IMR-90 (cell line): ENCODE results near the gene GMPPB. TPM values are rescaled to one million over a fixed set of nuclear protein-coding genes. Genes with fewer than 3 reads are reported as not detected.

ENCODE experiments used
- ATAC-seq: fragments of 200-7000 bp; cut with Tn5 transposase; 2 replicates; pipeline ENCODE4 v1.9.1; 2020; ENCODE audit warnings: low read depth, mild to moderate bottlenecking, moderate library complexity
- BruUV-seq: library from RNA; stranded (reverse); fragments of 400-500 nt; replicated peaks from 2 replicates; lab custom pipeline; 2021; lab: Mats Ljungman, UMichigan
- CTCF ChIA-PET: fragments of 300-600 bp; formaldehyde crosslinking; extraction: SDS; loops from one replicate; lab custom pipeline; 2021; ENCODE audit warnings: antibody characterized with exemption; lab: Yijun Ruan, JAX
- POLR2A ChIA-PET: fragments of 300-600 bp; sonication (Branson Sonifier 250); formaldehyde crosslinking; loops from one replicate; lab custom pipeline; 2022; ENCODE audit warnings: antibody characterized with exemption; ENCODE audit not compliant: unreplicated experiment; lab: Charles Lee
- DNase-seq: peaks from one replicate; pipeline ENCODE4 v3.0.0; 2013
- H2AFZ ChIP-seq: replicated peaks from 2 replicates; pipeline ENCODE3; 2013; ENCODE audit warnings: low read length, mild to moderate bottlenecking; ENCODE audit not compliant: poor library complexity
- H2AK5ac ChIP-seq: 2 replicates; pipeline ENCODE4 v1.6.1; 2013; ENCODE audit warnings: low read depth, low read length, inconsistent platforms
- H2AK9ac ChIP-seq: replicated peaks from 2 replicates; pipeline ENCODE3; 2013; ENCODE audit warnings: mild to moderate bottlenecking, low read depth, low read length, moderate library complexity; ENCODE audit not compliant: poor library complexity
- H2BK120ac ChIP-seq: 2 replicates; pipeline ENCODE4 v1.6.1; 2013; ENCODE audit warnings: low read depth, low read length, inconsistent platforms
- H2BK15ac ChIP-seq: 3 replicates; pipeline ENCODE4 v1.6.1; 2013; ENCODE audit warnings: low read depth, low read length, inconsistent platforms
- H2BK20ac ChIP-seq: 2 replicates; pipeline ENCODE4 v1.6.1; 2013; ENCODE audit warnings: low read depth, mild to moderate bottlenecking, inconsistent platforms, low read length, moderate library complexity
- H2BK5ac ChIP-seq: 2 replicates; pipeline ENCODE4 v1.6.1; 2013; ENCODE audit warnings: mild to moderate bottlenecking, low read depth, low read length, inconsistent platforms; ENCODE audit not compliant: poor library complexity, severe bottlenecking
- H3K14ac ChIP-seq: replicated peaks from 2 replicates; pipeline ENCODE4 v1.6.1; 2013; ENCODE audit warnings: low read depth, low read length, inconsistent platforms
- H3K18ac ChIP-seq: 2 replicates; pipeline ENCODE4 v1.6.1; 2013; ENCODE audit warnings: low read depth, low read length, control low read depth
- H3K23ac ChIP-seq: 2 replicates; pipeline ENCODE4 v1.6.1; 2013; ENCODE audit warnings: low read depth, low read length, inconsistent platforms
- H3K27ac ChIP-seq: 2 replicates; pipeline ENCODE4 v1.5.1; 2013; ENCODE audit warnings: mild to moderate bottlenecking, control low read depth, low read length; ENCODE audit not compliant: insufficient read depth
- H3K27me3 ChIP-seq: 2 replicates; pipeline ENCODE4 v1.6.1; 2013; ENCODE audit warnings: low read length; ENCODE audit not compliant: control insufficient read depth, insufficient read depth
- H3K36me3 ChIP-seq: 2 replicates; pipeline ENCODE4 v1.6.1; 2013; ENCODE audit warnings: low read length, mixed read lengths; ENCODE audit not compliant: control insufficient read depth, insufficient read depth
- H3K4ac ChIP-seq: 2 replicates; pipeline ENCODE4 v1.6.1; 2013; ENCODE audit warnings: low read depth, low read length, inconsistent platforms
- H3K4me1 ChIP-seq: 2 replicates; pipeline ENCODE4 v1.6.1; 2013; ENCODE audit warnings: low read length, mixed read lengths; ENCODE audit not compliant: control insufficient read depth, insufficient read depth
- H3K4me2 ChIP-seq: 2 replicates; pipeline ENCODE4 v1.6.1; 2013; ENCODE audit warnings: low read depth, mild to moderate bottlenecking, control low read depth, low read length, moderate library complexity
- H3K4me3 ChIP-seq: 2 replicates; pipeline ENCODE4 v1.5.1; 2013; ENCODE audit warnings: low read depth, mild to moderate bottlenecking, control low read depth, low read length, moderate library complexity; ENCODE audit not compliant: insufficient read depth
- H3K56ac ChIP-seq: 2 replicates; pipeline ENCODE4 v1.6.1; 2013; ENCODE audit warnings: low read length, inconsistent platforms; ENCODE audit not compliant: insufficient read depth; ENCODE audit errors: extremely low read depth
- H3K79me1 ChIP-seq, 2 experiments: 2 replicates each; pipeline ENCODE4 v1.6.1; 2013; ENCODE audit warnings: low read length in 2 of 2, inconsistent platforms in 1 of 2, low read depth in 1 of 2
- H3K9ac ChIP-seq: 2 replicates; pipeline ENCODE4 v1.6.1; 2013; ENCODE audit warnings: low read depth, low read length, control low read depth
- H3K9me1 ChIP-seq: 2 replicates; pipeline ENCODE4 v1.6.1; 2013; ENCODE audit warnings: low read length, inconsistent platforms; ENCODE audit not compliant: insufficient read depth
- H3K9me3 ChIP-seq: 2 replicates; pipeline ENCODE4 v1.6.1; 2013; ENCODE audit warnings: low read length; ENCODE audit not compliant: control insufficient read depth, insufficient read depth
- H4K20me1 ChIP-seq: 2 replicates; pipeline ENCODE4 v1.6.1; 2013; ENCODE audit warnings: low read length, inconsistent platforms; ENCODE audit not compliant: insufficient read depth
- H4K5ac ChIP-seq: 2 replicates; pipeline ENCODE4 v1.6.1; 2013; ENCODE audit warnings: mild to moderate bottlenecking, low read depth, low read length, control low read depth
- H4K8ac ChIP-seq, 2 experiments: 2 replicates each; pipeline ENCODE4 v1.6.1; 2013; ENCODE audit warnings: low read depth in 2 of 2, low read length in 2 of 2, control low read depth in 1 of 2, inconsistent platforms in 1 of 2
- H4K91ac ChIP-seq: 2 replicates; pipeline ENCODE4 v1.6.1; 2013; ENCODE audit warnings: low read depth, low read length, inconsistent platforms; ENCODE audit not compliant: insufficient read depth
- BHLHE40 ChIP-seq: fragments of 150-350 bp; IDR thresholded peaks from 2 replicates; pipeline ENCODE4 v1.6.1; 2016; ENCODE audit warnings: mild to moderate bottlenecking, low read depth, low read length
- CEBPB ChIP-seq: IDR thresholded peaks from 2 replicates; pipeline ENCODE4 v1.6.1; 2012; ENCODE audit warnings: low read depth, low read length, improper control_type of control experiment
- CHD1 ChIP-seq: IDR thresholded peaks from 2 replicates; pipeline ENCODE4 v1.6.1; 2012; ENCODE audit warnings: low read depth, low read length, improper control_type of control experiment
- FOS ChIP-seq: fragments of 150-350 bp; IDR thresholded peaks from 2 replicates; pipeline ENCODE4 v1.6.1; 2016; ENCODE audit warnings: low read depth, low read length
- MAZ ChIP-seq: IDR thresholded peaks from 2 replicates; pipeline ENCODE4 v1.6.1; 2012; ENCODE audit warnings: low read depth, mild to moderate bottlenecking, low read length, improper control_type of control experiment, moderate library complexity, borderline replicate concordance
- MXI1 ChIP-seq: IDR thresholded peaks from 2 replicates; pipeline ENCODE4 v1.6.1; 2012; ENCODE audit warnings: low read depth, mild to moderate bottlenecking, low read length, moderate library complexity, borderline replicate concordance
- NFE2L2 ChIP-seq: fragments of 150-350 bp; IDR thresholded peaks from 2 replicates; pipeline ENCODE4 v1.6.1; 2016; ENCODE audit warnings: low read depth, mild to moderate bottlenecking, low read length
- POLR2A ChIP-seq: IDR thresholded peaks from 2 replicates; pipeline ENCODE4 v1.6.1; 2012; ENCODE audit warnings: mild to moderate bottlenecking, low read depth, low read length
- RCOR1 ChIP-seq: IDR thresholded peaks from 2 replicates; pipeline ENCODE4 v1.6.1; 2012; ENCODE audit warnings: mild to moderate bottlenecking, low read length, improper control_type of control experiment; ENCODE audit not compliant: insufficient replicate concordance
- RFX5 ChIP-seq: IDR thresholded peaks from 2 replicates; pipeline ENCODE4 v1.8.0; 2012; ENCODE audit warnings: low read depth, mild to moderate bottlenecking, low read length, moderate library complexity
- SMC3 ChIP-seq: fragments of 150-350 bp; IDR thresholded peaks from 2 replicates; pipeline ENCODE4 v1.6.1; 2016; ENCODE audit warnings: low read depth, mild to moderate bottlenecking, antibody characterized with exemption, low read length, moderate library complexity
- WGBS, 2 experiments: methylation state at CpG; one replicate each; pipeline versions ENCODE4 v1.1.5 to v1.1.7; 2013; ENCODE audit warnings: missing lambda C conversion rate in 2 of 2; ENCODE audit not compliant: insufficient read length in 1 of 2; ENCODE audit errors: extremely low coverage in 2 of 2; 5-methylcytosine and 5-hydroxymethylcytosine counted together
- dilution Hi-C: fragments of 300-500 bp; cut with HindIII; formaldehyde crosslinking; loops from one replicate; pipeline ENCODE4 v1.14.3; 2018; ENCODE audit warnings: low sequenced_read_pairs; ENCODE audit not compliant: unreplicated experiment
- in situ Hi-C: fragments of 300-500 bp; cut with MboI; formaldehyde crosslinking; loops from 3 replicates; pipeline ENCODE4 v1.14.3; 2019; ENCODE audit warnings: low sequenced_read_pairs, inconsistent platforms, mixed read lengths
- intact Hi-C: fragments of 100-400 bp; cut with micrococcal nuclease; formaldehyde crosslinking; loops from 2 replicates; pipeline ENCODE4 v1.10.0; 2022
- polyA plus RNA-seq, 3 experiments: library from polyadenylated mRNA; depleted of rRNA; stranded (reverse); fragments of >200 nt; gene quantifications; 2 replicates each; pipeline ENCODE4 v1.2.3, GENCODE V29; 2012; ENCODE audit warnings: low replicate concordance in 1 of 3
- total RNA-seq: library from RNA; depleted of rRNA; stranded (reverse); fragments of >200 nt; gene quantifications from 2 replicates; pipeline ENCODE4 v1.2.3, GENCODE V29; 2012
- TF ChIP-seq, protein P1 (sequence below): fragments of 150-350 bp; IDR thresholded peaks from 2 replicates; pipeline ENCODE4 v1.6.1; 2016; ENCODE audit warnings: low read depth, mild to moderate bottlenecking, low read length, moderate library complexity, borderline replicate concordance
- TF ChIP-seq, protein P2 (sequence below): fragments of 150-350 bp; IDR thresholded peaks from 2 replicates; pipeline ENCODE4 v1.6.1; 2017; ENCODE audit warnings: mild to moderate bottlenecking, antibody characterized with exemption, low read length, low read depth
- TF ChIP-seq, protein P3 (sequence below): conservative IDR thresholded peaks from 2 replicates; pipeline ENCODE4 v1.5.1; 2012; ENCODE audit warnings: mild to moderate bottlenecking, low read depth, low read length, improper control_type of control experiment

The GMPPB gene
- total and polyA plus RNA-seq, 2 of the 4 experiments (the other 2 are of a cell fraction) = 27.9 to 37.3 TPM

DNA sequence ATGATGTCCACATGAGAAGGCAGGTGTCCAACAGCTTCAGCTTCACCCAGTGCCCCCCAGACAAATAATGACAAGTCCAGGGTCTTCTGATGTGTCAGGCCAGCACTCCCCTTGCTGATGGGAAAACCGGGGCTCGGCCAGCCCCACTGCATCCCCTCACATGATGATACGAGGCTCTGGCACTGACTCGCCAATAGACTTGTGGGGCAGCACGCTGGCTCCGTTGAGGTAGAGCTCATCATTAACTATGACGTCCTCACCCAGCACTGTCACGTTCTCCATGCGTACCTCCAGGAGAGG lies 2.2 kb downstream of the GMPPB start:
- in situ Hi-C loops = no loop called here
- peaks cover 17% of the 10 kb centered on the region for H3K4me1 ChIP-seq
- WGBS, 2 experiments = 93% methylated on average over 3 of the region's 9 CpGs; no CpG with 5 or more reads in 1 of the 2 experiments

More for the DNA sequence above, 2.2 kb downstream of the GMPPB start:
- Histone ChIP-seq H3K9ac (no peak overlapping the region), H3K9me3 (no peaks in the 10 kb centered on the region), H3K36me3 (peaks cover 28% of the 10 kb centered on the region), H3K4me3 (no peak overlapping the region), H4K91ac (no peak overlapping the region), H3K4ac (no peak overlapping the region), H3K4me2 (no peak overlapping the region), H3K27me3 (no peaks in the 10 kb centered on the region), H3K27ac (no peak overlapping the region), H3K9me1 (peaks cover 5% of the 10 kb centered on the region; the same call in 1 of the 2 replicates), H3K14ac (no peak overlapping the region), H3K56ac (no peak overlapping the region), H2BK20ac (no peak overlapping the region), H2BK120ac (no peak overlapping the region), H3K23ac (no peak overlapping the region), H3K18ac (no peak overlapping the region), H2BK5ac (no peak overlapping the region), H2BK15ac (no peak overlapping the region), H4K20me1 (peaks cover 31% of the 10 kb centered on the region), H3K79me1 (peaks cover 15 to 43% of the 10 kb centered on the region in 2 experiments; a peak in 3 of 4 replicates), H4K5ac (no peak overlapping the region), H2AK9ac (peak overlapping the region; percentile 15), H2AK5ac (no peak overlapping the region), H2AFZ (no peak overlapping the region), H4K8ac (no peak overlapping the region)
- ChIA-PET CTCF (interaction anchor here (3.3 kb wide), 1 partner anchor 118 kb away, joined by 9 read pairs; no protein-coding TSS in a partner anchor), POLR2A (no interaction called here)
- no TSS peak for BruUV-seq
- TF ChIP-seq RFX5 (no peak), RCOR1 (no peak), BHLHE40 (no peak), MXI1 (no peak), CHD1 (no peak), SMC3 (no peak), FOS (no peak), CEBPB (no peak), NFE2L2 (no peak), POLR2A (no peak), MAZ (no peak)
- TF ChIP-seq, protein P1, sequence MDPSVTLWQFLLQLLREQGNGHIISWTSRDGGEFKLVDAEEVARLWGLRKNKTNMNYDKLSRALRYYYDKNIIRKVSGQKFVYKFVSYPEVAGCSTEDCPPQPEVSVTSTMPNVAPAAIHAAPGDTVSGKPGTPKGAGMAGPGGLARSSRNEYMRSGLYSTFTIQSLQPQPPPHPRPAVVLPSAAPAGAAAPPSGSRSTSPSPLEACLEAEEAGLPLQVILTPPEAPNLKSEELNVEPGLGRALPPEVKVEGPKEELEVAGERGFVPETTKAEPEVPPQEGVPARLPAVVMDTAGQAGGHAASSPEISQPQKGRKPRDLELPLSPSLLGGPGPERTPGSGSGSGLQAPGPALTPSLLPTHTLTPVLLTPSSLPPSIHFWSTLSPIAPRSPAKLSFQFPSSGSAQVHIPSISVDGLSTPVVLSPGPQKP = no peak
- TF ChIP-seq, protein P2, sequence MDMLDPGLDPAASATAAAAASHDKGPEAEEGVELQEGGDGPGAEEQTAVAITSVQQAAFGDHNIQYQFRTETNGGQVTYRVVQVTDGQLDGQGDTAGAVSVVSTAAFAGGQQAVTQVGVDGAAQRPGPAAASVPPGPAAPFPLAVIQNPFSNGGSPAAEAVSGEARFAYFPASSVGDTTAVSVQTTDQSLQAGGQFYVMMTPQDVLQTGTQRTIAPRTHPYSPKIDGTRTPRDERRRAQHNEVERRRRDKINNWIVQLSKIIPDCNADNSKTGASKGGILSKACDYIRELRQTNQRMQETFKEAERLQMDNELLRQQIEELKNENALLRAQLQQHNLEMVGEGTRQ = no peak
- TF ChIP-seq, protein P3, sequence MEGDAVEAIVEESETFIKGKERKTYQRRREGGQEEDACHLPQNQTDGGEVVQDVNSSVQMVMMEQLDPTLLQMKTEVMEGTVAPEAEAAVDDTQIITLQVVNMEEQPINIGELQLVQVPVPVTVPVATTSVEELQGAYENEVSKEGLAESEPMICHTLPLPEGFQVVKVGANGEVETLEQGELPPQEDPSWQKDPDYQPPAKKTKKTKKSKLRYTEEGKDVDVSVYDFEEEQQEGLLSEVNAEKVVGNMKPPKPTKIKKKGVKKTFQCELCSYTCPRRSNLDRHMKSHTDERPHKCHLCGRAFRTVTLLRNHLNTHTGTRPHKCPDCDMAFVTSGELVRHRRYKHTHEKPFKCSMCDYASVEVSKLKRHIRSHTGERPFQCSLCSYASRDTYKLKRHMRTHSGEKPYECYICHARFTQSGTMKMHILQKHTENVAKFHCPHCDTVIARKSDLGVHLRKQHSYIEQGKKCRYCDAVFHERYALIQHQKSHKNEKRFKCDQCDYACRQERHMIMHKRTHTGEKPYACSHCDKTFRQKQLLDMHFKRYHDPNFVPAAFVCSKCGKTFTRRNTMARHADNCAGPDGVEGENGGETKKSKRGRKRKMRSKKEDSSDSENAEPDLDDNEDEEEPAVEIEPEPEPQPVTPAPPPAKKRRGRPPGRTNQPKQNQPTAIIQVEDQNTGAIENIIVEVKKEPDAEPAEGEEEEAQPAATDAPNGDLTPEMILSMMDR = no peak
- DNase-seq (no peak), ATAC-seq (no peak)
- intact Hi-C loops (no loop called here), dilution Hi-C loops (no loop called here)
